Measurements from ENCODE around the gene SPATA19. TPM values are rescaled to one million over a fixed set of nuclear protein-coding genes. Genes with fewer than 3 reads are reported as not detected.

SPATA19 gene
- total RNA-seq, 1 donor from 2014 or later = not detected

DNA sequence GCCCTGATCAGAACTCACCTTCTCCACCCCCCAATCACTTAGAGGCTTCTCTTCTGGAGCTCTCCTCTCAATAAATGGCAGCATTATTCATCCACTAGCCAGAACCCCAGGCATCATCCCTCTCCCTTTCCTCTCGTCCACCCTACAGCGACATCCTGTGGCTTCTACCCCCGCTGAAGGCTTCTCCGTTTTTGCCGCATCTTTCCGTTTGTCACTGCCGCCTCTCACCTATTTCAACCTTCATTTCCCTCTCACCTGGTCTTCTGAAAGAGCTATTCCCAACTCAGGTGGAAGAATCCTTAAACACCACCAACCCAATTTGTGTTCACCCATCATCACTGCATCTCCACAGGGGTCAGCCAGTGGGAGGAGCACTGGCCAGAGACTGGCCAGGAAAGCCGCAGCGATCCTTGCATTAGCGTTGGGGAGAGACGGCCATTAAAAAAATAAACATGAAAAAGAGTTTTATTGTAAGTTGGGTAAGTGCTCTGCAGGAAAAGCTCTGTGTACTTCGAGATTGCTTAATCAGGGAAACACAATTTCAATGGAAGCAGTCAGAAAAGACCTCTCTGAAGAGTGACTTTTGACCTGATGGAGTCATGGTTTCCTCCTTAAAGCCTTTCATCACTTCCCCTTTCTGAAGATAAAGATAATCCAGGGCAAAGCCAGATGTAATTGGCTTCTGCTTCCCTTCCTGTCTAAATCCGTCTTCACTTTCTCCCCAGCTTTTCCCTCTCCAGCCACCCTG lies 36.7 kb downstream of the SPATA19 start:
- H3K4me1 ChIP-seq = peaks cover 14% of the 10 kb centered on the region
- no peaks in the 10 kb centered on the region for H3K9me3 ChIP-seq
- no peak overlapping the region for H3K4me3 ChIP-seq
- no peaks in the 10 kb centered on the region for H3K27me3 ChIP-seq
- intact Hi-C loops (cut with DNase I) = no loop called here
- no peak overlapping the region for H3K27ac ChIP-seq
- TF ChIP-seq CTCF (IDR thresholded peaks at IDR 0.05) (no peak), POLR2A (IDR thresholded peaks at IDR 0.05) (no peak), POLR2AphosphoS5 (IDR thresholded peaks at IDR 0.05; ENCODE audit: insufficient read depth in 1 of 2, low read depth in 1 of 2) (no peak)
- no peaks in the 10 kb centered on the region for H3K36me3 ChIP-seq
- peak in 1 of 2 donors; percentile 49 for DNase-seq (ENCODE audit: extremely low spot score in 2 of 2)

DNA sequence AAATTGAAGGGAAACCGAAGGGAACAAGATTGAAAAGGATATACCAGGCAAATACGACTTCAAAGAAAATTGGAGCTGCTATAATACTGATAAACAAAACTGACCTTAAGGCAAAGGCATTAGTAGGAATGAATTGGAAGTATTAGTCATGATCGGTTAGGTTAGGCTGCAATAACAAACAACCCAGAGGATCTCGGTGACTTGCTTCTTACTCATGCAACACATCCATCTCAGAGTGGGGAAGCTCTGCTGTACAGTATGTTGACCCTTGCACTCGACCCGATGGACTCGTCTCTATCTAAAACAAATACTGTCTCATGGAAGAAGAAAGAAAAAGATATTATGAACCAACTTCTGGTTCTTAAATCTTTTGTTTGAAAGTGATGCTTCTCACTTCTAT lies 42.3 kb downstream of the SPATA19 start:
- H3K36me3 ChIP-seq = no peaks in the 10 kb centered on the region
- no peak overlapping the region for H3K27ac ChIP-seq
- no peaks in the 10 kb centered on the region for H3K9me3 ChIP-seq
- H3K4me3 ChIP-seq = no peak overlapping the region
- DNase-seq (ENCODE audit: extremely low spot score in 2 of 2) = no peak
- H3K27me3 ChIP-seq = no peaks in the 10 kb centered on the region
- intact Hi-C loops (cut with DNase I) = no loop called here
- TF ChIP-seq POLR2A (IDR thresholded peaks at IDR 0.05) = no peak
- no peak for TF ChIP-seq CTCF (IDR thresholded peaks at IDR 0.05)
- TF ChIP-seq POLR2AphosphoS5 (IDR thresholded peaks at IDR 0.05; ENCODE audit: insufficient read depth in 1 of 2, low read depth in 1 of 2) = no peak
- H3K4me1 ChIP-seq = no peaks in the 10 kb centered on the region

DNA sequence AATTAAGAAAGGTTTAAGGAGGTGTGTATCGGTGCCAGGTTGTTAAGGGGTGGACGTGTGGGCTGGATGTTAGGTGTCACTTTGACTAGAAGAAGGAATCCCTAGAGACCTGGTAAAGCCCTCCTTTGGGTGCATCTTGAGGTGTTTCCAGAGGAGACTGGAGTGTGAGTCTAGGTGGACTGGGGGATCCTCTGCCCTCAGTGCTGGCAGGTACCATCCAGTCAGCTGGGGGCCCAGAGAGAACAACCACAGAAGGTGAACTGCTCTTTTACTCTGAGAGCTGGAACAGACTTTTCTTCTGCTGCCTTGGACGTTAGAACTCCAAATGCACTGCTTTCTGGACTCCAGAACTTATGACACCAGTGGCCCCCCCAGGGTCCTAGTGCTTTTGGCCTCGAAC lies 44.0 kb downstream of the SPATA19 start:
- peak; percentile 22 to 72 for DNase-seq (ENCODE audit: extremely low spot score in 2 of 2)

GRCh38 chr11:133800666-133801065 lies 44.6 kb downstream of the SPATA19 start:
- intact Hi-C loops (cut with DNase I) = no loop called here
- H3K36me3 ChIP-seq = no peaks in the 10 kb centered on the region
- H3K4me1 ChIP-seq = no peaks in the 10 kb centered on the region
- H3K27me3 ChIP-seq = no peaks in the 10 kb centered on the region
- H3K9me3 ChIP-seq = no peaks in the 10 kb centered on the region
- H3K4me3 ChIP-seq = no peak overlapping the region
- no peak overlapping the region for H3K27ac ChIP-seq
- TF ChIP-seq POLR2AphosphoS5 (IDR thresholded peaks at IDR 0.05; ENCODE audit: insufficient read depth in 1 of 2, low read depth in 1 of 2) (no peak), POLR2A (IDR thresholded peaks at IDR 0.05) (no peak), CTCF (IDR thresholded peaks at IDR 0.05) (no peak)
- peak; percentile 69 to 74 for DNase-seq (ENCODE audit: extremely low spot score in 2 of 2)

More for the DNA sequence above, 44.0 kb downstream of the SPATA19 start:
- intact Hi-C loops (cut with DNase I) = no loop called here
- H3K27me3 ChIP-seq = no peaks in the 10 kb centered on the region
- H3K27ac ChIP-seq = no peak overlapping the region
- H3K9me3 ChIP-seq = no peaks in the 10 kb centered on the region
- H3K36me3 ChIP-seq = no peaks in the 10 kb centered on the region
- H3K4me1 ChIP-seq = no peaks in the 10 kb centered on the region
- H3K4me3 ChIP-seq = no peak overlapping the region
- TF ChIP-seq CTCF (IDR thresholded peaks at IDR 0.05) (no peak), POLR2A (IDR thresholded peaks at IDR 0.05) (no peak), POLR2AphosphoS5 (IDR thresholded peaks at IDR 0.05; ENCODE audit: insufficient read depth in 1 of 2, low read depth in 1 of 2) (no peak)

DNA sequence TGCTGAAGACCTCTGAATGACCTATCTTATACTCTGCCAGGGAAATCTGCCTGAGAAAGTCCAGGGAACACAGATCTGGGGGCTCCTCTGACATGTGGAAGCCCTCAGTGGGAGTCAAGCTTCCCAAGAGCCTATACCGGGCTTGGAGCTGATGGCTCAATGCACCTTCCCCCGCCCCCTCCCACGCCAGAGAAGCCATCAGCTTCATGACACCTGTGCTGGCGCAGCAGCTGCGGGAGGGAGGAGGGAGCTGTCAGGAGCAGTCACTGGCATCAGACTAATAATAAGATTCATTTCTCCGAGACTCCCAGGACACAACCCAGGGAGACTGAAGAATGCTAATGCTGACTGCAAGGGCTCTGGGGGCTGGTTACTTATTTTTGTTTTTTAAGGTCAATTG lies 47.8 kb downstream of the SPATA19 start:
- Histone ChIP-seq H3K9me3 (no peaks in the 10 kb centered on the region), H3K4me1 (no peaks in the 10 kb centered on the region), H3K27me3 (no peaks in the 10 kb centered on the region), H3K4me3 (no peak overlapping the region), H3K27ac (no peak overlapping the region), H3K36me3 (no peaks in the 10 kb centered on the region)
- intact Hi-C loops (cut with DNase I) = no loop called here
- TF ChIP-seq POLR2A (IDR thresholded peaks at IDR 0.05) (no peak), CTCF (IDR thresholded peaks at IDR 0.05) (no peak), POLR2AphosphoS5 (IDR thresholded peaks at IDR 0.05; ENCODE audit: insufficient read depth in 1 of 2, low read depth in 1 of 2) (no peak)
- no peak for DNase-seq (ENCODE audit: extremely low spot score in 2 of 2)
